Sigmoid colon (tissue), 7 donors: ENCODE data around the gene ZNF219. TPM values are rescaled to one million over a fixed set of nuclear protein-coding genes. Genes with fewer than 3 reads are reported as not detected.

Source experiments
- DNase-seq: peaks from one replicate; pipeline ENCODE4 v3.0.0-alpha.2; 2019
- H3K27ac ChIP-seq, 4 donors: fragments of 200-600 bp; sonication (generic); one replicate each; pipeline ENCODE4 v1.5.1; 2016 to 2019; ENCODE audit warnings: mild to moderate bottlenecking in 1 of 4
- H3K27me3 ChIP-seq, 3 donors: fragments of 200-600 bp; sonication (generic); one replicate each; pipeline ENCODE4 v1.5.1; 2019; ENCODE audit warnings: mild to moderate bottlenecking in 1 of 3
- H3K36me3 ChIP-seq, 4 donors: fragments of 200-600 bp; sonication (generic); one replicate each; pipeline ENCODE4 v1.5.1; 2016 to 2019
- H3K4me1 ChIP-seq, 4 donors: fragments of 200-600 bp; sonication (generic); one replicate each; pipeline ENCODE4 v1.5.1; 2017 to 2019
- H3K4me3 ChIP-seq, 4 donors: fragments of 200-600 bp; sonication (generic); one replicate each; pipeline ENCODE4 v1.5.1; 2017 to 2019; ENCODE audit warnings: mild to moderate bottlenecking in 2 of 4, moderate library complexity in 1 of 4
- H3K9me3 ChIP-seq, 4 donors: fragments of 200-600 bp in 3 of 4; sonication (generic) in 3 of 4; one replicate each; pipeline versions ENCODE4 v1.5.1 to v1.6.1; 2013 to 2019
- CTCF ChIP-seq, 4 experiments: fragments of 450-650 bp in 3 of 4; fragments of 200-600 bp in 1 of 4; IDR thresholded peaks; one replicate each; pipeline ENCODE4 v1.5.1; 2016 to 2019; ENCODE audit warnings: antibody characterized with exemption in 4 of 4, mild to moderate bottlenecking in 3 of 4, moderate library complexity in 2 of 4
- EP300 ChIP-seq, 4 donors: sonication (generic); formaldehyde crosslinking; IDR thresholded peaks; one replicate each; pipeline ENCODE4 v1.6.1; 2017; ENCODE audit warnings: antibody characterized with exemption in 4 of 4
- POLR2A ChIP-seq, 2 donors: fragments of 450-650 bp; IDR thresholded peaks; one replicate each; pipeline ENCODE4 v1.6.1; 2016; ENCODE audit warnings: antibody characterized with exemption in 2 of 2, mild to moderate bottlenecking in 2 of 2, moderate library complexity in 2 of 2
- POLR2AphosphoS5 ChIP-seq, 4 donors: sonication (generic); formaldehyde crosslinking; IDR thresholded peaks; one replicate each; pipeline ENCODE4 v1.6.1; 2017; ENCODE audit warnings: antibody characterized with exemption in 4 of 4
- WGBS, 2 donors: extraction: QIAGEN DNeasy Blood & Tissue Kit; methylation state at CpG; one replicate each; pipeline ENCODE4 v1.1.7; 2013; 5-methylcytosine and 5-hydroxymethylcytosine counted together
- intact Hi-C: fragments of 100-400 bp; cut with DNase I; formaldehyde crosslinking; loops from one replicate; pipeline ENCODE4 v1.15.1; 2023
- polyA plus RNA-seq, 3 donors: library from polyadenylated mRNA; stranded (reverse); fragments of 200-250 nt; gene quantifications; one replicate each; pipeline ENCODE4 v1.2.3, GENCODE V29; 2013
- total RNA-seq, 4 donors: library from RNA; depleted of rRNA; stranded (reverse); fragments of >200 nt; gene quantifications; one replicate each; pipeline ENCODE4 v1.1.0, GENCODE V29; 2016
- donor health status: healthy with polysubstance abuse.
- donor health status: Bipolar disorder and iron deficiency.
- donor health status: healthy.

The ZNF219 gene
- total and polyA plus RNA-seq, 7 donors, result 27.6 to 89.7 (median 48.2) TPM

- TF ChIP-seq CTCF (IDR thresholded peaks at IDR 0.05) (peak; percentile 68 to 92 (median 85)), EP300 (IDR thresholded peaks at IDR 0.05) (no peak), POLR2A (IDR thresholded peaks at IDR 0.05) (no peak), POLR2AphosphoS5 (IDR thresholded peaks at IDR 0.05) (peak in 1 of 4 donors; percentile 27)
- intact Hi-C loops, result loop anchor here (5.0 to 10.0 kb wide), 2 partner anchors 94 to 252 kb away; no protein-coding TSS in a partner anchor
- peaks cover 0 to 43% (median 37%) of the 10 kb centered on the region in 4 donors for H3K4me1 ChIP-seq
- H3K36me3 ChIP-seq, result no peaks in the 10 kb centered on the region
- no peaks in the 10 kb centered on the region for H3K9me3 ChIP-seq
- H3K27me3 ChIP-seq, result no peaks in the 10 kb centered on the region
- H3K27ac ChIP-seq, result peak overlapping the region; percentile 43 to 99 (median 96)
- H3K4me3 ChIP-seq, result no peak overlapping the region
- WGBS, 2 donors, result 22 to 28% methylated on average over 11 of the region's 11 CpGs
- peak; percentile 89 for DNase-seq
Measured at GRCh38 chr14:21106498-21107282, 8.2 kb upstream of the ZNF219 start.

- WGBS, 2 donors, result 86% methylated on average over 4 of the region's 4 CpGs
Measured at GRCh38 chr14:21106176-21106497, 7.7 kb upstream of the ZNF219 start.

GRCh38 chr14:21105095-21105494, 6.6 kb upstream of the ZNF219 start:
- peaks cover 0 to 46% (median 38%) of the 10 kb centered on the region in 4 donors for H3K4me1 ChIP-seq
- no peak for TF ChIP-seq POLR2AphosphoS5 (IDR thresholded peaks at IDR 0.05)
- no peak for TF ChIP-seq EP300 (IDR thresholded peaks at IDR 0.05)
- no peak for TF ChIP-seq CTCF (IDR thresholded peaks at IDR 0.05)
- TF ChIP-seq POLR2A (IDR thresholded peaks at IDR 0.05), result no peak
- H3K9me3 ChIP-seq, result no peaks in the 10 kb centered on the region
- H3K4me3 ChIP-seq, result no peak overlapping the region
- no peaks in the 10 kb centered on the region for H3K27me3 ChIP-seq
- WGBS, 2 donors, result 71 to 82% methylated on average over 8 of the region's 8 CpGs
- intact Hi-C loops, result loop anchor here (5.0 to 10.0 kb wide), 2 partner anchors 93 to 250 kb away; no protein-coding TSS in a partner anchor
- DNase-seq, result no peak
- no peaks in the 10 kb centered on the region for H3K36me3 ChIP-seq
- H3K27ac ChIP-seq, result peak overlapping the region; percentile 90 to 99 (median 96)

More at GRCh38 chr14:21106176-21106497, 7.7 kb upstream of the ZNF219 start:
- Histone ChIP-seq H3K4me1 (peaks cover 0 to 43% (median 37%) of the 10 kb centered on the region in 4 donors), H3K4me3 (no peak overlapping the region), H3K27ac (peak overlapping the region; percentile 43 to 99 (median 96)), H3K9me3 (no peaks in the 10 kb centered on the region), H3K36me3 (no peaks in the 10 kb centered on the region), H3K27me3 (no peaks in the 10 kb centered on the region)
- DNase-seq, result no peak
- intact Hi-C loops, result loop anchor here (5.0 to 10.0 kb wide), 2 partner anchors 94 to 251 kb away; no protein-coding TSS in a partner anchor
- no peak for TF ChIP-seq EP300 (IDR thresholded peaks at IDR 0.05)
- no peak for TF ChIP-seq POLR2A (IDR thresholded peaks at IDR 0.05)
- no peak for TF ChIP-seq CTCF (IDR thresholded peaks at IDR 0.05)
- no peak for TF ChIP-seq POLR2AphosphoS5 (IDR thresholded peaks at IDR 0.05)

- TF ChIP-seq CTCF (IDR thresholded peaks at IDR 0.05), result peak; percentile 95 to 98 (median 96)
- no peak for TF ChIP-seq POLR2A (IDR thresholded peaks at IDR 0.05)
- TF ChIP-seq EP300 (IDR thresholded peaks at IDR 0.05), result no peak
- DNase-seq, result peak; percentile 91
- peak overlapping the region; percentile 53 to 72 (median 59) for H3K4me3 ChIP-seq
- no peaks in the 10 kb centered on the region for H3K9me3 ChIP-seq
- intact Hi-C loops, result loop anchor here (1.0 to 10.0 kb wide), 4 partner anchors 12 to 250 kb away; partner anchors contain the start of gene ARHGEF40
- H3K27me3 ChIP-seq, result no peaks in the 10 kb centered on the region
- 3 to 7% methylated on average over 8 of the region's 8 CpGs for WGBS, 2 donors
- no peaks in the 10 kb centered on the region for H3K36me3 ChIP-seq
- H3K4me1 ChIP-seq, result peaks cover 0 to 52% (median 43%) of the 10 kb centered on the region in 4 donors
- H3K27ac ChIP-seq, result peak overlapping the region; percentile 90 to 99 (median 96)
Measured at GRCh38 chr14:21104448-21105060, 6.1 kb upstream of the ZNF219 start.
